GM13976 (cell line): ENCODE results near the gene BMP6.

Source experiments
- DNase-seq: peaks from one replicate; pipeline ENCODE4 v3.0.0; 2012; ENCODE audit warnings: low spot score
- CTCF ChIP-seq: IDR thresholded peaks from 2 replicates; pipeline ENCODE4 v1.5.1; 2012; ENCODE audit warnings: borderline replicate concordance, mild to moderate bottlenecking; ENCODE audit not compliant: insufficient read depth; ENCODE audit errors: extremely low read depth, missing control alignments, control extremely low read depth
- in situ Hi-C: fragments of 300-500 bp; cut with MboI; formaldehyde crosslinking; loops from one replicate; pipeline ENCODE4 v1.12.0; 2022; ENCODE audit warnings: low sequenced_read_pairs, mixed read lengths, inconsistent platforms; ENCODE audit not compliant: unreplicated experiment

Gene BMP6

GRCh38 chr6:7851780-7852179 is 125.9 kb downstream of the BMP6 start:
- DNase-seq: no peak
- in situ Hi-C loops: no loop called here
- no peak for TF ChIP-seq CTCF

GRCh38 chr6:7859591-7859990 is 133.7 kb downstream of the BMP6 start:
- in situ Hi-C loops: no loop called here
- TF ChIP-seq CTCF: no peak
- DNase-seq: no peak

GRCh38 chr6:7865781-7866180 is 139.9 kb downstream of the BMP6 start:
- TF ChIP-seq CTCF: no peak
- DNase-seq: no peak
- in situ Hi-C loops: no loop called here

- in situ Hi-C loops: no loop called here
- DNase-seq: no peak
- no peak for TF ChIP-seq CTCF
Observed at GRCh38 chr6:7866526-7866925, 140.6 kb downstream of the BMP6 start.

- in situ Hi-C loops: no loop called here
- no peak for TF ChIP-seq CTCF
- DNase-seq: no peak
Observed at GRCh38 chr6:7868926-7869325, 143.0 kb downstream of the BMP6 start.

- TF ChIP-seq CTCF: no peak
- no peak for DNase-seq
- in situ Hi-C loops: no loop called here
Observed at GRCh38 chr6:7878401-7878964, 152.6 kb downstream of the BMP6 start.

GRCh38 chr6:7879043-7879442 is 153.1 kb downstream of the BMP6 start:
- TF ChIP-seq CTCF: no peak
- no peak for DNase-seq
- in situ Hi-C loops: no loop called here
